ENCODE data around the gene FAM168A. TPM values are rescaled to one million over a fixed set of nuclear protein-coding genes. Genes with fewer than 3 reads are reported as not detected.

FAM168A gene
- total and polyA plus RNA-seq, 2 donors from 2014 or later, result 8.9 to 38.1 TPM

- intact Hi-C loops (cut with DNase I), result no loop called here
- H3K4me1 ChIP-seq (ENCODE audit: control insufficient read depth in 2 of 3, insufficient read depth in 2 of 3, low read depth in 1 of 3, low read length in 3 of 3), result no peaks in the 10 kb centered on the region
- no peak overlapping the region for H3K27ac ChIP-seq (ENCODE audit: low read depth in 2 of 2, low read length in 2 of 2)
- no peaks in the 10 kb centered on the region for H3K9me3 ChIP-seq (ENCODE audit: control insufficient read depth in 2 of 3, insufficient read depth in 1 of 3, low read length in 3 of 3)
- no peak for FAIRE-seq
- no peak for DNase-seq
- H3K9ac ChIP-seq (ENCODE audit: low read length in 3 of 3), result no peak overlapping the region
- H3K27me3 ChIP-seq (ENCODE audit: control insufficient read depth, insufficient read depth, low read length), result no peaks in the 10 kb centered on the region
- H3K4me3 ChIP-seq (ENCODE audit: low read length in 3 of 3), result no peak overlapping the region
- no peak for TF ChIP-seq CTCF (IDR thresholded peaks at IDR 0.05; ENCODE audit: borderline replicate concordance, extremely low read depth, insufficient read depth)
- H3K36me3 ChIP-seq (ENCODE audit: control insufficient read depth in 2 of 3, insufficient read depth in 3 of 3, low read length in 3 of 3), result peaks cover 0 to 4% (median 0%) of the 10 kb centered on the region in 3 donors
Observed at GRCh38 chr11:73579641-73580434, 18.1 kb downstream of the FAM168A start.

- H3K27me3 ChIP-seq (ENCODE audit: control insufficient read depth, insufficient read depth, low read length), result no peaks in the 10 kb centered on the region
- no peak overlapping the region for H3K9ac ChIP-seq (ENCODE audit: low read length in 3 of 3)
- FAIRE-seq (no peak), DNase-seq (no peak)
- no peaks in the 10 kb centered on the region for H3K4me1 ChIP-seq (ENCODE audit: control insufficient read depth in 2 of 3, insufficient read depth in 2 of 3, low read depth in 1 of 3, low read length in 3 of 3)
- peaks cover 0 to 4% (median 0%) of the 10 kb centered on the region in 3 donors for H3K36me3 ChIP-seq (ENCODE audit: control insufficient read depth in 2 of 3, insufficient read depth in 3 of 3, low read length in 3 of 3)
- no peaks in the 10 kb centered on the region for H3K9me3 ChIP-seq (ENCODE audit: control insufficient read depth in 2 of 3, insufficient read depth in 1 of 3, low read length in 3 of 3)
- H3K4me3 ChIP-seq (ENCODE audit: low read length in 3 of 3), result no peak overlapping the region
- no peak overlapping the region for H3K27ac ChIP-seq (ENCODE audit: low read depth in 2 of 2, low read length in 2 of 2)
- no peak for TF ChIP-seq CTCF (IDR thresholded peaks at IDR 0.05; ENCODE audit: borderline replicate concordance, extremely low read depth, insufficient read depth)
- intact Hi-C loops (cut with DNase I), result no loop called here
Observed at GRCh38 chr11:73578592-73579185, 19.2 kb downstream of the FAM168A start.

GRCh38 chr11:73577496-73577917 is 20.4 kb downstream of the FAM168A start:
- Histone ChIP-seq H3K9me3 (ENCODE audit: control insufficient read depth in 2 of 3, insufficient read depth in 1 of 3, low read length in 3 of 3) (no peaks in the 10 kb centered on the region), H3K4me3 (ENCODE audit: low read length in 3 of 3) (no peak overlapping the region), H3K36me3 (ENCODE audit: control insufficient read depth in 2 of 3, insufficient read depth in 3 of 3, low read length in 3 of 3) (peaks cover 0 to 4% (median 0%) of the 10 kb centered on the region in 3 donors), H3K27ac (ENCODE audit: low read depth in 2 of 2, low read length in 2 of 2) (no peak overlapping the region), H3K4me1 (ENCODE audit: control insufficient read depth in 2 of 3, insufficient read depth in 2 of 3, low read depth in 1 of 3, low read length in 3 of 3) (no peaks in the 10 kb centered on the region), H3K27me3 (ENCODE audit: control insufficient read depth, insufficient read depth, low read length) (no peaks in the 10 kb centered on the region), H3K9ac (ENCODE audit: low read length in 3 of 3) (no peak overlapping the region)
- intact Hi-C loops (cut with DNase I), result no loop called here
- FAIRE-seq (no peak), DNase-seq (no peak)
- TF ChIP-seq CTCF (IDR thresholded peaks at IDR 0.05; ENCODE audit: borderline replicate concordance, extremely low read depth, insufficient read depth), result no peak

Data from kidney (tissue), 14 donors.